ENCODE measurements around the gene PPP1R3D. TPM values are rescaled to one million over a fixed set of nuclear protein-coding genes. Genes with fewer than 3 reads are reported as not detected.

The PPP1R3D gene
- total RNA-seq, 1 experiment from 2014 or later, result 2.7 TPM

DNA sequence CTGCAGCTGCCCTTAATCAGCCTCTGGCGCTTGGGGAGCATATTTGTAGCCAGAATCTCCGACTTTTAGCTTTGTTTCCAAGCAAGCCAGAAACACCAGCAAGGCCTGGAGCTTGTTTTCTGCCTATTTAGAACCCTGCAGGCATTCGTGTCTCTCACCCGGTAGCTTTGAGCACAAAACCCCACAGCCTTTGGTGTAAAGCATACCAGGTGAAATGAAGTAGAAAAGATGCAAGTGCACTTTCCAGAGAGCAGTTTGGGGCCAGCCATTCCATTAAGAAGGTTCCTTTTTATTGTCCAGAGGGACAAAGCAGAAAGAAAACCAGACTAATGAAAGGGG is 820 bp upstream of the PPP1R3D start:
- RAD21 ChIA-PET (ENCODE audit: low non-redundant PET in 1 of 2, low total read pairs in 2 of 2, uncharacterized antibody in 2 of 2, unreplicated experiment in 2 of 2), result no interaction called here
- Histone ChIP-seq H3K9ac (ENCODE audit: low read length) (peak overlapping the region; percentile 82), H3K36me3 (ENCODE audit: control insufficient read depth in 1 of 2, insufficient read depth in 2 of 2, low read length in 2 of 2) (peaks cover 6 to 14% of the 10 kb centered on the region in 2 experiments), H3K27me3 (ENCODE audit: insufficient read depth, low read length) (no peaks in the 10 kb centered on the region), H3K4me1 (ENCODE audit: control insufficient read depth in 1 of 2, insufficient read depth in 2 of 2, low read length in 2 of 2) (peaks cover 0 to 9% of the 10 kb centered on the region in 2 experiments; a peak in 2 of 4 replicates), H3K9me2 (ENCODE audit: insufficient read depth) (no peaks in the 10 kb centered on the region), H2AFZ (ENCODE audit: low read depth, low read length, poor library complexity, severe bottlenecking) (peak overlapping the region; percentile 77), H3K9me3 (ENCODE audit: control insufficient read depth in 1 of 2, insufficient read depth in 1 of 2, low read depth in 1 of 2, low read length in 2 of 2) (no peaks in the 10 kb centered on the region), H3K4me2 (ENCODE audit: low read length) (peak overlapping the region; percentile 91), H3K79me2 (ENCODE audit: insufficient read depth, low read length) (no peaks in the 10 kb centered on the region), H3K27ac (ENCODE audit: low read depth, low read length) (peak overlapping the region; percentile 97), H4K20me1 (ENCODE audit: insufficient read depth) (no peaks in the 10 kb centered on the region), H3K4me3 (replicated peaks in 1 of 2; ENCODE audit: low read depth in 1 of 2, low read length in 2 of 2) (peak overlapping the region; percentile 77 to 82)
- DNase-seq (ENCODE audit: low read depth, low spot score) (no peak), ATAC-seq (no peak; the same call in 1 of the 2 replicates)
- POLR2A ChIA-PET, result interaction anchor here (1.1 to 1.2 kb wide), 3 partner anchors 12 to 77 kb away, joined by 3 to 9 read pairs (median 3); no protein-coding TSS in a partner anchor
- intact Hi-C loops (cut with micrococcal nuclease), result no loop called here
- no peak for TF ChIP-seq CEBPB (IDR thresholded peaks at IDR 0.05; ENCODE audit: low read depth)
- CTCF ChIA-PET, result interaction anchor here (1.2 to 2.3 kb wide), 4 partner anchors 14 to 109 kb away, joined by 4 to 9 read pairs (median 6); partner anchors contain the start of gene CDH26
- TSS peak; percentile 53 for BruUV-seq (replicated peaks)

DNA sequence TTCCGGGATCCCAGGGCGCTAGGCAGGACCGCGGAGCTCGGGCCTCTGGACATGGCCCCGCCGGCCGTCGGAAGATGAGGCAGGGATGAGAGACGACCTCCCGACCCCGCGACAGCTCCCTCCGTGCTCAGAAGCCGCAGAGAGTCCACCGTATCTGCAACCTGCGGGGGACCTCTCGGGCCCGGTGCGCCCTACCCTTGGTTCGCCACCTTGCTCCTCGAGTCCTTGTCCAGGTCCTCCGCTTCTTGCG is 301 bp downstream of the PPP1R3D start:
- intact Hi-C loops (cut with micrococcal nuclease), result no loop called here
- DNase-seq (ENCODE audit: low read depth, low spot score) (no peak), ATAC-seq (peak; percentile 33)
- H3K27ac ChIP-seq (ENCODE audit: low read depth, low read length), result peak overlapping the region; percentile 97
- peak overlapping the region; percentile 77 to 82 for H3K4me3 ChIP-seq (replicated peaks in 1 of 2; ENCODE audit: low read depth in 1 of 2, low read length in 2 of 2)
- H3K9ac ChIP-seq (ENCODE audit: low read length), result peak overlapping the region; percentile 82
- no TSS peak for BruUV-seq (replicated peaks)
- H3K79me2 ChIP-seq (ENCODE audit: insufficient read depth, low read length), result no peaks in the 10 kb centered on the region
- CTCF ChIA-PET, result interaction anchor here (0.7 to 2.3 kb wide), 6 partner anchors 12 to 110 kb away, joined by 3 to 9 read pairs (median 5); partner anchors contain the start of gene CDH26
- POLR2A ChIA-PET, result interaction anchor here (1.0 to 1.2 kb wide), 3 partner anchors 8 to 29 kb away, joined by 3 to 9 read pairs (median 4); no protein-coding TSS in a partner anchor
- no peaks in the 10 kb centered on the region for H4K20me1 ChIP-seq (ENCODE audit: insufficient read depth)
- H3K4me2 ChIP-seq (ENCODE audit: low read length), result peak overlapping the region; percentile 91
- H2AFZ ChIP-seq (ENCODE audit: low read depth, low read length, poor library complexity, severe bottlenecking), result no peak overlapping the region
- RAD21 ChIA-PET (ENCODE audit: low non-redundant PET in 1 of 2, low total read pairs in 2 of 2, uncharacterized antibody in 2 of 2, unreplicated experiment in 2 of 2), result no interaction called here
- peaks cover 6 to 11% of the 10 kb centered on the region in 2 experiments for H3K36me3 ChIP-seq (ENCODE audit: control insufficient read depth in 1 of 2, insufficient read depth in 2 of 2, low read length in 2 of 2)
- peaks cover 0 to 9% of the 10 kb centered on the region in 2 experiments; a peak in 2 of 4 replicates for H3K4me1 ChIP-seq (ENCODE audit: control insufficient read depth in 1 of 2, insufficient read depth in 2 of 2, low read length in 2 of 2)
- no peaks in the 10 kb centered on the region for H3K9me2 ChIP-seq (ENCODE audit: insufficient read depth)
- H3K9me3 ChIP-seq (ENCODE audit: control insufficient read depth in 1 of 2, insufficient read depth in 1 of 2, low read depth in 1 of 2, low read length in 2 of 2), result no peaks in the 10 kb centered on the region
- H3K27me3 ChIP-seq (ENCODE audit: insufficient read depth, low read length), result no peaks in the 10 kb centered on the region
- TF ChIP-seq ELF1 (IDR thresholded peaks at IDR 0.05; ENCODE audit: borderline replicate concordance, low read depth) (no peak), EZH2 (IDR thresholded peaks at IDR 0.05) (no peak), EZH2phosphoT487 (IDR thresholded peaks at IDR 0.05; ENCODE audit: borderline replicate concordance) (no peak), FOSL1 (IDR thresholded peaks at IDR 0.05; ENCODE audit: low read depth) (no peak), SIN3A (IDR thresholded peaks at IDR 0.05; ENCODE audit: low read depth) (no peak), YY1 (IDR thresholded peaks at IDR 0.05; ENCODE audit: extremely low read depth, insufficient replicate concordance, low read depth, low read length) (no peak), POLR2A (IDR thresholded peaks at IDR 0.05; ENCODE audit: borderline replicate concordance, extremely low read depth, insufficient read depth, insufficient read length) (no peak), SRF (IDR thresholded peaks at IDR 0.05; ENCODE audit: low read depth) (no peak), ZNF274 (IDR thresholded peaks at IDR 0.05; ENCODE audit: low read depth, low read length) (no peak), POLR2AphosphoS5 (IDR thresholded peaks at IDR 0.05; ENCODE audit: low read depth, low read length) (no peak), CBX3 (IDR thresholded peaks at IDR 0.05; ENCODE audit: low read depth) (no peak), JUND (IDR thresholded peaks at IDR 0.05) (no peak), EGR1 (IDR thresholded peaks at IDR 0.05; ENCODE audit: low read depth) (no peak), ZFX (IDR thresholded peaks at IDR 0.05) (no peak; the same call in 1 of the 2 replicates)
- TF ChIP-seq, protein P1, sequence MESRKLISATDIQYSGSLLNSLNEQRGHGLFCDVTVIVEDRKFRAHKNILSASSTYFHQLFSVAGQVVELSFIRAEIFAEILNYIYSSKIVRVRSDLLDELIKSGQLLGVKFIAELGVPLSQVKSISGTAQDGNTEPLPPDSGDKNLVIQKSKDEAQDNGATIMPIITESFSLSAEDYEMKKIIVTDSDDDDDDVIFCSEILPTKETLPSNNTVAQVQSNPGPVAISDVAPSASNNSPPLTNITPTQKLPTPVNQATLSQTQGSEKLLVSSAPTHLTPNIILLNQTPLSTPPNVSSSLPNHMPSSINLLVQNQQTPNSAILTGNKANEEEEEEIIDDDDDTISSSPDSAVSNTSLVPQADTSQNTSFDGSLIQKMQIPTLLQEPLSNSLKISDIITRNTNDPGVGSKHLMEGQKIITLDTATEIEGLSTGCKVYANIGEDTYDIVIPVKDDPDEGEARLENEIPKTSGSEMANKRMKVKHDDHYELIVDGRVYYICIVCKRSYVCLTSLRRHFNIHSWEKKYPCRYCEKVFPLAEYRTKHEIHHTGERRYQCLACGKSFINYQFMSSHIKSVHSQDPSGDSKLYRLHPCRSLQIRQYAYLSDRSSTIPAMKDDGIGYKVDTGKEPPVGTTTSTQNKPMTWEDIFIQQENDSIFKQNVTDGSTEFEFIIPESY (IDR thresholded peaks at IDR 0.05; ENCODE audit: extremely low read depth, insufficient replicate concordance, low read length), result no peak
- TF ChIP-seq, protein P2, sequence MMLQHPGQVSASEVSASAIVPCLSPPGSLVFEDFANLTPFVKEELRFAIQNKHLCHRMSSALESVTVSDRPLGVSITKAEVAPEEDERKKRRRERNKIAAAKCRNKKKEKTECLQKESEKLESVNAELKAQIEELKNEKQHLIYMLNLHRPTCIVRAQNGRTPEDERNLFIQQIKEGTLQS (IDR thresholded peaks at IDR 0.05), result no peak
- TF ChIP-seq, protein P3, sequence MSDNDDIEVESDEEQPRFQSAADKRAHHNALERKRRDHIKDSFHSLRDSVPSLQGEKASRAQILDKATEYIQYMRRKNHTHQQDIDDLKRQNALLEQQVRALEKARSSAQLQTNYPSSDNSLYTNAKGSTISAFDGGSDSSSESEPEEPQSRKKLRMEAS (IDR thresholded peaks at IDR 0.05), result no peak
